22Rv1 (cell line): ENCODE results near the gene MED27.

Source experiments
- CTCF ChIP-seq: fragments of 450-650 bp; IDR thresholded peaks from 2 replicates; pipeline ENCODE4 v1.5.1; 2017; ENCODE audit warnings: mild to moderate bottlenecking
- ZFX ChIP-seq: fragments of 450-650 bp; IDR thresholded peaks from 2 replicates; pipeline ENCODE4 v1.6.1; 2017; ENCODE audit warnings: antibody characterized with exemption, borderline replicate concordance

- TF ChIP-seq CTCF, result no peak
- TF ChIP-seq ZFX, result no peak
Observed at GRCh38 chr9:132014218-132014805, 65.4 kb downstream of the MED27 start.
